Right lobe of liver (tissue), 4 donors: ENCODE data around the gene SPDYE1.

ENCODE experiments used
- CTCF ChIP-seq, 4 donors: fragments of 200-600 bp in 3 of 4; fragments of 450-650 bp in 1 of 4; IDR thresholded peaks; one replicate each; pipeline versions ENCODE4 v1.5.1 to v1.8.0; 2016 to 2022; ENCODE audit warnings: antibody characterized with exemption in 4 of 4, mild to moderate bottlenecking in 2 of 4
- POLR2A ChIP-seq: fragments of 450-650 bp; IDR thresholded peaks from one replicate; pipeline ENCODE4 v1.6.1; 2017; ENCODE audit warnings: antibody characterized with exemption, mild to moderate bottlenecking
- donor health status: DM: no; HTN: no; CAD: no.
- donor health status: DM: no; HTN: no; CAD: no.
- donor health status: DM: no; HTN: yes; CAD: no.

DNA sequence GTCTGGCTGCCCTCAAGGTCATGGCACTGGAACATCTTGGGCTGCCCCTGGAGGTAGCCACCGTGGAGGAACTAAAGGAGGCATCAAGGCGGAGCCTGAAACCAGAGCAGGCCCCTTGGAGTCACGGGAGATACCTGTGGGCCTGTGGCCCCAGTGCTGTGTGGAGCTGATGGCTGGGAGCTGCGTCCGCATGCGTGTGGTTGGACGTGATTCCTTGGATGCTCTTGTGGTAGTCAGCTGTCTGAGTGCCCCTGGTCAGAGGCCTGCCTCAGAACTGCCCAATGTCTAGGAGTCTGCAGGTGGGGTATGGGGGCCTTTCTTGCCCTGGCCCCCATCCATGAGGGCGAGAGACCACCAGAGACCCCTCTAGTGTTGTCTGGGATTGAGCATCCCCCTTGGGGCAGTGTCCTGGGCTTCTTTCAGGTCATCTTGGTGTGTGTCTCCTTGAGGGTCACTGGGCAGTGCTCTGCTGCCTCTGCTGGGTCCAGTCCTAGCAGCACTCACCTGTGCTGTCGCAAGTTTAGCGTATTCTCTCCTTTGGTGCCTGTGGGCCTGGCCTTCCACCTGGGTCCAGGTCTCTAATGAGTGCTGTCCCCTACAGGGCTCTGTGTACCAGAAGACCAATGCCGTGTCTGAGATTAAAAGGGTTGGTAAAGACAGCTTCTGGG lies 59.6 kb downstream of the SPDYE1 start:
- TF ChIP-seq POLR2A = no peak
- TF ChIP-seq CTCF (IDR thresholded peaks at IDR 0.05) = no peak
